C4-2B (cell line): ENCODE measurements around the gene MX2.

Experiments
- H3K27ac ChIP-seq: fragments of 450-650 bp; 2 replicates; pipeline ENCODE4 v1.5.1; 2017
- CTCF ChIP-seq: fragments of 450-650 bp; conservative IDR thresholded peaks from 2 replicates; pipeline ENCODE4 v1.5.1; 2017; ENCODE audit warnings: mild to moderate bottlenecking
- ZFX ChIP-seq: fragments of 450-650 bp; IDR thresholded peaks from 2 replicates; pipeline ENCODE4 v1.6.1; 2017

Gene MX2

GRCh38 chr21:41441546-41441945 lies 79.7 kb downstream of the MX2 start:
- TF ChIP-seq ZFX (no peak), CTCF (no peak)
- H3K27ac ChIP-seq: no peak overlapping the region

- no peak overlapping the region for H3K27ac ChIP-seq
- no peak for TF ChIP-seq ZFX
- TF ChIP-seq CTCF: no peak
Measured at GRCh38 chr21:41442481-41443186, 80.8 kb downstream of the MX2 start.

GRCh38 chr21:41443562-41443961 lies 81.7 kb downstream of the MX2 start:
- TF ChIP-seq ZFX (no peak), CTCF (no peak)

GRCh38 chr21:41444703-41445464 lies 83.1 kb downstream of the MX2 start:
- no peak overlapping the region for H3K27ac ChIP-seq
- TF ChIP-seq CTCF: no peak
- no peak for TF ChIP-seq ZFX

More at GRCh38 chr21:41443562-41443961, 81.7 kb downstream of the MX2 start:
- no peak overlapping the region for H3K27ac ChIP-seq

GRCh38 chr21:41445465-41445862 lies 83.6 kb downstream of the MX2 start:
- TF ChIP-seq CTCF (no peak), ZFX (no peak)

GRCh38 chr21:41446586-41446985 lies 84.8 kb downstream of the MX2 start:
- TF ChIP-seq CTCF: no peak
- no peak for TF ChIP-seq ZFX
- no peak overlapping the region for H3K27ac ChIP-seq

More at GRCh38 chr21:41445465-41445862, 83.6 kb downstream of the MX2 start:
- no peak overlapping the region for H3K27ac ChIP-seq

GRCh38 chr21:41447356-41447755 lies 85.5 kb downstream of the MX2 start:
- TF ChIP-seq ZFX (no peak), CTCF (no peak)
- no peak overlapping the region for H3K27ac ChIP-seq
